RWPE2 (cell line): ENCODE measurements around the gene MAP2K7.
"Not testable (repeated sequence)": the region's sequence is repeated elsewhere in the genome, so short reads cannot be mapped to it uniquely, and the experiment has no call there.

Experiments used
- ATAC-seq: fragments of 200-7000 bp; cut with Tn5 transposase; 3 replicates; pipeline ENCODE4 v1.9.1; 2021; ENCODE audit warnings: low read depth
- DNase-seq: peaks from one replicate; pipeline ENCODE4 v3.0.0-alpha.2; 2020; ENCODE audit warnings: low spot score
- H3K27ac ChIP-seq: fragments of 450-650 bp; 2 replicates; pipeline ENCODE4 v1.5.1; 2017; ENCODE audit warnings: mild to moderate bottlenecking; ENCODE audit not compliant: poor library complexity, severe bottlenecking
- H3K27me3 ChIP-seq: fragments of 250-450 bp; sonication (Bioruptor Pico); 2 replicates; pipeline ENCODE4 v1.5.1; 2021; ENCODE audit warnings: mild to moderate bottlenecking, moderate library complexity; ENCODE audit not compliant: insufficient read depth, poor library complexity, severe bottlenecking
- H3K36me3 ChIP-seq: fragments of 250-450 bp; sonication (Bioruptor Pico); 2 replicates; pipeline ENCODE4 v1.5.1; 2020; ENCODE audit warnings: low read depth, mild to moderate bottlenecking, moderate library complexity
- H3K4me1 ChIP-seq: fragments of 250-450 bp; sonication (Bioruptor Pico); 2 replicates; pipeline ENCODE4 v1.5.1; 2021; ENCODE audit warnings: mild to moderate bottlenecking, moderate library complexity; ENCODE audit not compliant: insufficient read depth, poor library complexity, severe bottlenecking
- H3K4me3 ChIP-seq: fragments of 250-450 bp; sonication (Bioruptor Pico); 2 replicates; pipeline ENCODE4 v1.5.1; 2021; ENCODE audit warnings: mild to moderate bottlenecking, moderate library complexity; ENCODE audit not compliant: severe bottlenecking
- H3K9me3 ChIP-seq: fragments of 250-450 bp; sonication (Bioruptor Pico); 2 replicates; pipeline ENCODE4 v1.5.1; 2021; ENCODE audit warnings: mild to moderate bottlenecking, moderate library complexity; ENCODE audit not compliant: severe bottlenecking
- CTCF ChIP-seq: fragments of 450-650 bp; IDR thresholded peaks from one replicate; pipeline ENCODE4 v1.5.1; 2017; ENCODE audit warnings: mild to moderate bottlenecking, moderate library complexity; ENCODE audit not compliant: poor library complexity, severe bottlenecking

MAP2K7 gene

GRCh38 chr19:7918062-7918614 lies 14.5 kb downstream of the MAP2K7 start:
- ATAC-seq, H3K9me3 ChIP-seq, DNase-seq, H3K36me3 ChIP-seq, H3K4me1 ChIP-seq, H3K27me3 ChIP-seq: not testable (repeated sequence)
- Histone ChIP-seq H3K4me3 (peak overlapping the region; percentile 42), H3K27ac (peak overlapping the region; percentile 22)
- TF ChIP-seq CTCF, result peak; percentile 30

DNA sequence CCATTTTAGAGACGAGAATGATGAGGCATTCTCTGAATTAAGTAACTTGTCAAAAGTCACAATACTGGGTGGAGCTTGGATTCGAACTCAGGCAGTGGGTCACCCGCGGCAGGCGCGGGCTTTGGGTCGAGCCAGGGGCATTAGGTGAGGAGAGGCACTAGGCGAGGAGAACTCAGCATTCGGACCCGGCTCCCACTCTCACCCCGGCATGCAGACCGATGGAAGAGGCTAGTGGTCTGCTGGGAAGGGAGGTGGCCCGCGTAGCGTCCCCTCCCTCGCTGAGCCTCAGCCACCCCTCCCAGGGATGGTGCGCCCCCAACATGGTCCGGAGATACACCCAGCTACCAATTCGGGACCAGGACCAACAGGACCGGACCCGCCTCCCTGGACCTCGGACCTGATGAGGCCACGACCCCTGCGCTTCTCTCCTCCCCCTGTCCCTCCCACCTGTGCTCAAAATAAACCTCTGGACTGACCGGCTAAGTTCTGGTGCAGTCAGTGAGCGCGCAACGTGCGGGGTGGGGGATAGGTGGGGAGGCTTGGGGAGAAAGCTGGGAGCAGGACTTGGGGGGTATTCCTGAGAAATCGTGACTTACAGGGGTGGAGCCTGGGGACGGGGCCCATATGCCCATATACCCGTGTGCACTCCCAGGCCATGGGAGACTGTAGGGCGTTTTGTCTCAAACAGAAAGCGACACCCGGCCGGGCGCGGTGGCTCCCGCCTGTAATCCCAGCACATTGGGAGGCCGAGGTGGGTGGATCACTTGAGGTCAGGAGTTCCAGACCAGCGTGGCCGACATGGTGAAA lies 15.1 kb downstream of the MAP2K7 start:
- Histone ChIP-seq H3K27me3 (peaks cover 7% of the 10 kb centered on the region), H3K4me1 (no peaks in the 10 kb centered on the region), H3K36me3 (no peaks in the 10 kb centered on the region), H3K4me3 (no peak overlapping the region), H3K9me3 (no peaks in the 10 kb centered on the region), H3K27ac (peak overlapping the region; percentile 57)
- DNase-seq (no peak), ATAC-seq (no peak)
- no peak for TF ChIP-seq CTCF

GRCh38 chr19:7919610-7920518 lies 16.2 kb downstream of the MAP2K7 start, which contains the start of gene SNAPC2:
TSS of gene SNAPC2 (plus strand) at chr19:7920338. CDS start at chr19:7920367, 29 bp downstream.
- H3K4me1 ChIP-seq, result no peaks in the 10 kb centered on the region
- peak; percentile 44 for ATAC-seq
- peak within 1 kb of the TSS; percentile 75 for H3K4me3 ChIP-seq
- H3K36me3 ChIP-seq, result no peaks in the 10 kb centered on the region
- H3K9me3 ChIP-seq, result no peaks in the 10 kb centered on the region
- DNase-seq, result peak; percentile 93
- TF ChIP-seq CTCF, result no peak
- peaks cover 7% of the 10 kb centered on the region for H3K27me3 ChIP-seq
- H3K27ac ChIP-seq, result peak within 1 kb of the TSS; percentile 57

GRCh38 chr19:7920519-7921301 lies 17.0 kb downstream of the MAP2K7 start:
- DNase-seq (peak; percentile 99), ATAC-seq (peak; percentile 33)
- peak overlapping the region; percentile 75 for H3K4me3 ChIP-seq
- peak overlapping the region; percentile 57 for H3K27ac ChIP-seq
- H3K36me3 ChIP-seq, result no peaks in the 10 kb centered on the region
- H3K4me1 ChIP-seq, result no peaks in the 10 kb centered on the region
- TF ChIP-seq CTCF, result no peak
- peaks cover 3% of the 10 kb centered on the region for H3K27me3 ChIP-seq
- H3K9me3 ChIP-seq, result no peaks in the 10 kb centered on the region
